Type B pancreatic cell (in vitro differentiated cells): ENCODE measurements around the gene TOP2B. TPM values are rescaled to one million over a fixed set of nuclear protein-coding genes. Genes with fewer than 3 reads are reported as not detected.

ENCODE experiments used
- DNase-seq: peaks from one replicate; pipeline ENCODE4 v3.0.0; 2021; ENCODE audit warnings: mixed read lengths; ENCODE audit not compliant: unreplicated experiment; ENCODE audit errors: extremely low spot score
- H3K27ac Mint-ChIP-seq: 2 replicates; pipeline ENCODE4 v1.8.0; 2021; ENCODE audit warnings: mild to moderate bottlenecking, mixed read lengths
- H3K27me3 Mint-ChIP-seq: 2 replicates; pipeline ENCODE4 v1.8.0; 2021; ENCODE audit warnings: mixed read lengths
- H3K36me3 Mint-ChIP-seq: 2 replicates; pipeline ENCODE4 v1.8.0; 2021; ENCODE audit warnings: mixed read lengths
- H3K4me1 Mint-ChIP-seq: one replicate; pipeline ENCODE4 v1.8.0; 2021; ENCODE audit warnings: mixed read lengths; ENCODE audit not compliant: unreplicated experiment
- H3K4me3 Mint-ChIP-seq: 2 replicates; pipeline ENCODE4 v1.8.0; 2021; ENCODE audit warnings: mild to moderate bottlenecking, mixed read lengths
- H3K9me3 Mint-ChIP-seq: 2 replicates; pipeline ENCODE4 v1.8.0; 2021; ENCODE audit warnings: mixed read lengths
- total RNA-seq: library from RNA; stranded (reverse); gene quantifications from 2 replicates; pipeline ENCODE4 v1.2.1, GENCODE V29; 2021; ENCODE audit warnings: low replicate concordance
- TF ChIP-seq, protein P1 (sequence below): fragments of 200-600 bp; sonication (generic); conservative IDR thresholded peaks from 2 replicates; pipeline ENCODE4 v1.5.0; 2021; ENCODE audit warnings: antibody characterized with exemption, mild to moderate bottlenecking

TOP2B gene
- total RNA-seq, 1 donor from 2014 or later: 198 TPM

DNA sequence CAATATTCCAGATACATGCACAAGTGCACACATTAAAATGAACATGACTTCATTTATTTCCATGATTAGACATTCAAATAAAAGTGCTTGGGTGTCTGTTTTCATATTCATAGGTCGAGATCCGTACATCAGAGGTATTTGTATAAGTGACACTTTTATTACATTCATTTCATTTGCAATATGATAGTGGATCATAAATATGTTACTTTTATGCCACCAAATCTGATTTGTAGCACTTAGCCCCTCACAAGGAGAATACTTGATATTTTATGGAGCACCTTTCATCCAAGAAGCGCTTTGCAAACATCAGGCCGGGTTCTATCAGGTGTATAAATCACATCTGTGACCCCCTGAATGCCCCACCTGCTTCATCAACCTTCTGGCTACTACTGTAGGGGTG lies 100.6 kb downstream of the TOP2B start:
- Mint-ChIP-seq H3K4me3 (no peak overlapping the region), H3K4me1 (peaks cover under 1% of the 10 kb centered on the region), H3K36me3 (peaks cover 4% of the 10 kb centered on the region), H3K27me3 (no peaks in the 10 kb centered on the region), H3K9me3 (no peaks in the 10 kb centered on the region), H3K27ac (no peak overlapping the region)
- DNase-seq: no peak
- TF ChIP-seq, protein P1, sequence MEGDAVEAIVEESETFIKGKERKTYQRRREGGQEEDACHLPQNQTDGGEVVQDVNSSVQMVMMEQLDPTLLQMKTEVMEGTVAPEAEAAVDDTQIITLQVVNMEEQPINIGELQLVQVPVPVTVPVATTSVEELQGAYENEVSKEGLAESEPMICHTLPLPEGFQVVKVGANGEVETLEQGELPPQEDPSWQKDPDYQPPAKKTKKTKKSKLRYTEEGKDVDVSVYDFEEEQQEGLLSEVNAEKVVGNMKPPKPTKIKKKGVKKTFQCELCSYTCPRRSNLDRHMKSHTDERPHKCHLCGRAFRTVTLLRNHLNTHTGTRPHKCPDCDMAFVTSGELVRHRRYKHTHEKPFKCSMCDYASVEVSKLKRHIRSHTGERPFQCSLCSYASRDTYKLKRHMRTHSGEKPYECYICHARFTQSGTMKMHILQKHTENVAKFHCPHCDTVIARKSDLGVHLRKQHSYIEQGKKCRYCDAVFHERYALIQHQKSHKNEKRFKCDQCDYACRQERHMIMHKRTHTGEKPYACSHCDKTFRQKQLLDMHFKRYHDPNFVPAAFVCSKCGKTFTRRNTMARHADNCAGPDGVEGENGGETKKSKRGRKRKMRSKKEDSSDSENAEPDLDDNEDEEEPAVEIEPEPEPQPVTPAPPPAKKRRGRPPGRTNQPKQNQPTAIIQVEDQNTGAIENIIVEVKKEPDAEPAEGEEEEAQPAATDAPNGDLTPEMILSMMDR: no peak

DNA sequence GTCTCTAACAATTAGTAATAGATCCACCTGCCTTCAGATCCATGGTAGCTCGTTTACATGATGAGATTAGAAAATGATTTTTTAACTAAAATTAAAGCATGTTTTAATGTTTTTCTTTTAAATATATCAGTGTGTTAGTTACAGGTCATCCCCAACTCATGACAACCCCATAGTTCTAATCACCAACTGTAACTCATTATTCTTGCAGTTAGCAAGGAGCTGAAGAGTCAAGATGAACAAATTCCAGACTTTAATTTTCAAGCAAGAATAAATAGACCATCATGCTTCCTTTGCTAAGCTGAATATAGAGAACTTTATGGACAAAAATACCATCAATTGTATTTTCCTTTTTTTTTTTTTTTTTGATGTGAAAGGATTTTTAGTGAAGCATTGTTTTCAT lies 101.1 kb downstream of the TOP2B start:
- no peak overlapping the region for H3K4me3 Mint-ChIP-seq
- no peaks in the 10 kb centered on the region for H3K4me1 Mint-ChIP-seq
- peaks cover 4% of the 10 kb centered on the region for H3K36me3 Mint-ChIP-seq
- DNase-seq: no peak
- no peak overlapping the region for H3K27ac Mint-ChIP-seq
- H3K27me3 Mint-ChIP-seq: no peaks in the 10 kb centered on the region
- no peaks in the 10 kb centered on the region for H3K9me3 Mint-ChIP-seq
- TF ChIP-seq, protein P1: no peak

DNA sequence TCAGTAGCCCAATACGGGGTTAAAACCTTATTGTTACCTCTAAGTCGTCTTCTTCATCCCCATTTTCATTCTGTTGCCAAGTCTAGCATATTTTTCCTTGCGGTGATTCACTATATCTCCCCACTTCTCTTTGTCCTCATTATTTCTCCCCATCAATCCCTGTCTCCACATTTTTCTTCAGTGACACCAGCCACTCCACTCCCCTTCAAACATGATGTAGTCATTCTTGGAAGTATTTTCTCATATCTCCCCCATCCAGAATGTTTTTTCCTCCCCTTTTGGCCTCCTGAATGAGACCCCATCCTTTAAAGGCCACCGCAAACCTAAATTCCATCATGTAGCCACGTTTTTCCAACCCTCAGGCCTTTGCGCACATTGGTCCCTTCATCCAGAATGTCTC lies 105.9 kb downstream of the TOP2B start:
- DNase-seq: no peak
- TF ChIP-seq, protein P1: no peak
- peaks cover 3% of the 10 kb centered on the region for H3K36me3 Mint-ChIP-seq
- no peaks in the 10 kb centered on the region for H3K9me3 Mint-ChIP-seq
- no peaks in the 10 kb centered on the region for H3K27me3 Mint-ChIP-seq
- H3K27ac Mint-ChIP-seq: no peak overlapping the region
- no peak overlapping the region for H3K4me3 Mint-ChIP-seq
- H3K4me1 Mint-ChIP-seq: peaks cover 3% of the 10 kb centered on the region

DNA sequence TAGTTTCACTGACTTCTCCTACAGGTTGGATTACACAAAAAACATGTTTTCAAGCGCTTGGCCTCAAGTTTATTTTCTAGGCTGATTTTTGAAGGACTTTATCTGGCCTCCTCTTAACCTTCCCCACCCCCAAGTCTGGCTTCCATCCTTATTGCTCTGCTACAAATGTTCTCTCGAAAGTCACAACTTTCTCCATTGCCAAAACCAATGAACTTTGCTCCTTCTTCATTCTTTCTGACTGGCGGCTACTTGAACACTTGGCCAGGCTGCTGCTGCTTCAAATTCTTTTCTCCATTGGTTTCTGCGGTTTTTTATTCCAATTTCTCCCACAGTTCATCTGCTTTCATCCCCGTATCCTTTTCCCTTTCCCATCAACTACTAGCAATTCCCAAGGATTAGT lies 106.6 kb downstream of the TOP2B start:
- Mint-ChIP-seq H3K4me3 (no peak overlapping the region), H3K27me3 (no peaks in the 10 kb centered on the region), H3K36me3 (peaks cover 4% of the 10 kb centered on the region), H3K27ac (no peak overlapping the region), H3K9me3 (no peaks in the 10 kb centered on the region), H3K4me1 (peaks cover 7% of the 10 kb centered on the region)
- TF ChIP-seq, protein P1: no peak
- DNase-seq: no peak

DNA sequence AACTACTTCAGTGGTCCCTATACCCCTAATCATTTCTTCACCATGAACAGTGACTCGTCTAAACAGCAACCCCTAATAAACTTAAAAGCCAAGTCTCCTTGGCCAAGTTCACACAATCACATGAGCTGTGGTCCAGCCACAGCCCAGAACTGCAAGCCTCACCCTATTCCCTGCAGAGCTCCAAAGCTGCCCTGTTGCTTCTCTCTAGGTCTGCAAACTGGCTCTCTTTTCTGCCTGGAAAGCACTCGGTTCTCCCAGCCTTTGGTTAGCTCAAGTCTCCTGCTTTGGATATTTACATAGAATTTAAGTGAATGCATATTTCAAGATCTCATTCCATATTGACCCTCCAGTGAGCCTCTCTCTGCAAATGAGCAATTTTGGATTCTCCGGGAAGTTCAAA lies 107.0 kb downstream of the TOP2B start:
- H3K27me3 Mint-ChIP-seq: no peaks in the 10 kb centered on the region
- H3K9me3 Mint-ChIP-seq: no peaks in the 10 kb centered on the region
- DNase-seq: no peak
- peaks cover 5% of the 10 kb centered on the region for H3K36me3 Mint-ChIP-seq
- TF ChIP-seq, protein P1: no peak
- no peak overlapping the region for H3K4me3 Mint-ChIP-seq
- H3K4me1 Mint-ChIP-seq: peaks cover 7% of the 10 kb centered on the region
- H3K27ac Mint-ChIP-seq: no peak overlapping the region

DNA sequence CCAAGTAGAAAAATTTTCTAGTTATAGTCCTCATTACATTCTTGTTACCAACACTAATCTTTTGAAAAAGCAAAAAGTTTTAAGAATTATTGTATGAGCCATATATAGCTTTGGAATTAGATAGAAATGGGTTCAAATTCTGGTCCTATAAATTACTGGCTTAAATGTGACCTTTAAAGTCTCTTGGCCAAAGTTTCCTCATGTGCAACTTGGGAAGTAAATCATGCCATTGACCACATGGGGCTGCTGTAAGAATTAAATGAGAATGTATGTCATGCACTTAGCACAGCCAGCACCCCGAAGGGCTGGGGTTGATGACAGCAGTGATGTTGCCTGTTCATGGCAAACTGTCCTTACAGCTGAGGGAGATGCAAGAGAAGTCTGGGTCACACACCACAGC lies 108.3 kb downstream of the TOP2B start:
- no peaks in the 10 kb centered on the region for H3K27me3 Mint-ChIP-seq
- peaks cover 7% of the 10 kb centered on the region for H3K4me1 Mint-ChIP-seq
- no peaks in the 10 kb centered on the region for H3K9me3 Mint-ChIP-seq

More for the DNA sequence above, 108.3 kb downstream of the TOP2B start:
- Mint-ChIP-seq H3K4me3 (no peak overlapping the region), H3K36me3 (peaks cover 10% of the 10 kb centered on the region), H3K27ac (no peak overlapping the region)
- no peak for DNase-seq
- TF ChIP-seq, protein P1: no peak
